ENCODE results near the gene PLCH1.

DNA sequence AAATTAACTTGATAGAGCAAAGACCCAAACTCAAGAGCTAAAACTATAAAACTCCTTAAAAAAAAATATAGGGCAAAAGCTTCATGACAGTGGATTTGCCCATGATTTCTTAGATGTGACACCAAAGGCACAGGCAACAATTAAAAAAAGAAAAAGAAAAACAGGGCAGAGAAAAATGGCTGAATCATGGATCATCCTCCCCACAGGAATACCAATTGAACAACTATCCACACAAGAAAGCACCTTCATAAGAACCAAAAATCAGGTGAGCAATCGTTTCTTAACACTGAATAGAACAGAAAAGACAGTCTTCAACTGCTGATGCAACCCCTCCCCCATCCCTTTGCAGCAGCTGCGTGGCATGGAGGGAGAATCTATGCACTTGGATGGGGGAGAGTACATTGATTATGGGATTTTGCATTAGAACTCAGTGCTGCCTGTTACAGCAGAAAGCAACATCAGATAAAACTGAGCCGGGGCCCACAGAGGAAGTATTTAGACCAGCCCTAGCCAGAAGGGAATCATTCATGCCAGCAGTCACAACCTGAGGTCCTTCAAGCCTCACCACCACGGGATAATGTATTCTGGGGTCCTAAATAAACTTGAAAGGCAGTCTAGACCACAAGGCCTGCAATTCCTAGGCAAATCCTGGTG lies 45.5 kb upstream of the PLCH1 start:
- TF ChIP-seq CSDE1 (IDR thresholded peaks at IDR 0.05) (no peak), FOS (IDR thresholded peaks at IDR 0.05; ENCODE audit: extremely low read depth, insufficient read length) (no peak), CHD1 (IDR thresholded peaks at IDR 0.05; ENCODE audit: low read length) (no peak), MED1 (CRISPR knock-in tag; IDR thresholded peaks at IDR 0.05; ENCODE audit: borderline replicate concordance) (no peak), ZNF717 (CRISPR knock-in tag; IDR thresholded peaks at IDR 0.05) (no peak)
- TF ChIP-seq, protein P1, sequence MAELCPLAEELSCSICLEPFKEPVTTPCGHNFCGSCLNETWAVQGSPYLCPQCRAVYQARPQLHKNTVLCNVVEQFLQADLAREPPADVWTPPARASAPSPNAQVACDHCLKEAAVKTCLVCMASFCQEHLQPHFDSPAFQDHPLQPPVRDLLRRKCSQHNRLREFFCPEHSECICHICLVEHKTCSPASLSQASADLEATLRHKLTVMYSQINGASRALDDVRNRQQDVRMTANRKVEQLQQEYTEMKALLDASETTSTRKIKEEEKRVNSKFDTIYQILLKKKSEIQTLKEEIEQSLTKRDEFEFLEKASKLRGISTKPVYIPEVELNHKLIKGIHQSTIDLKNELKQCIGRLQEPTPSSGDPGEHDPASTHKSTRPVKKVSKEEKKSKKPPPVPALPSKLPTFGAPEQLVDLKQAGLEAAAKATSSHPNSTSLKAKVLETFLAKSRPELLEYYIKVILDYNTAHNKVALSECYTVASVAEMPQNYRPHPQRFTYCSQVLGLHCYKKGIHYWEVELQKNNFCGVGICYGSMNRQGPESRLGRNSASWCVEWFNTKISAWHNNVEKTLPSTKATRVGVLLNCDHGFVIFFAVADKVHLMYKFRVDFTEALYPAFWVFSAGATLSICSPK (IDR thresholded peaks at IDR 0.05; ENCODE audit: borderline replicate concordance): no peak
- TF ChIP-seq, protein P2, sequence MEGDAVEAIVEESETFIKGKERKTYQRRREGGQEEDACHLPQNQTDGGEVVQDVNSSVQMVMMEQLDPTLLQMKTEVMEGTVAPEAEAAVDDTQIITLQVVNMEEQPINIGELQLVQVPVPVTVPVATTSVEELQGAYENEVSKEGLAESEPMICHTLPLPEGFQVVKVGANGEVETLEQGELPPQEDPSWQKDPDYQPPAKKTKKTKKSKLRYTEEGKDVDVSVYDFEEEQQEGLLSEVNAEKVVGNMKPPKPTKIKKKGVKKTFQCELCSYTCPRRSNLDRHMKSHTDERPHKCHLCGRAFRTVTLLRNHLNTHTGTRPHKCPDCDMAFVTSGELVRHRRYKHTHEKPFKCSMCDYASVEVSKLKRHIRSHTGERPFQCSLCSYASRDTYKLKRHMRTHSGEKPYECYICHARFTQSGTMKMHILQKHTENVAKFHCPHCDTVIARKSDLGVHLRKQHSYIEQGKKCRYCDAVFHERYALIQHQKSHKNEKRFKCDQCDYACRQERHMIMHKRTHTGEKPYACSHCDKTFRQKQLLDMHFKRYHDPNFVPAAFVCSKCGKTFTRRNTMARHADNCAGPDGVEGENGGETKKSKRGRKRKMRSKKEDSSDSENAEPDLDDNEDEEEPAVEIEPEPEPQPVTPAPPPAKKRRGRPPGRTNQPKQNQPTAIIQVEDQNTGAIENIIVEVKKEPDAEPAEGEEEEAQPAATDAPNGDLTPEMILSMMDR (IDR thresholded peaks at IDR 0.05 in 2 of 3, conservative IDR thresholded peaks at IDR 0.05 in 1 of 3; ENCODE audit: insufficient read depth in 2 of 3, low read depth in 1 of 3, low read length in 3 of 3): no peak
- TF ChIP-seq, protein P3, sequence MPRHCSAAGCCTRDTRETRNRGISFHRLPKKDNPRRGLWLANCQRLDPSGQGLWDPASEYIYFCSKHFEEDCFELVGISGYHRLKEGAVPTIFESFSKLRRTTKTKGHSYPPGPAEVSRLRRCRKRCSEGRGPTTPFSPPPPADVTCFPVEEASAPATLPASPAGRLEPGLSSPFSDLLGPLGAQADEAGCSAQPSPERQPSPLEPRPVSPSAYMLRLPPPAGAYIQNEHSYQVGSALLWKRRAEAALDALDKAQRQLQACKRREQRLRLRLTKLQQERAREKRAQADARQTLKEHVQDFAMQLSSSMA (CRISPR knock-in tag; IDR thresholded peaks at IDR 0.05): no peak

Data from K562 (cell line).